Mesenchymal stem cell (in vitro differentiated cells and primary cell): ENCODE measurements around the gene LIM2.
A peak's percentile ranks its signal among the peaks of the same experiment; 100 is the strongest.
"Not testable (repeated sequence)": the region's sequence is repeated elsewhere in the genome, so short reads cannot be mapped to it uniquely, and the experiment has no call there.

ENCODE experiments used
- DNase-seq: peaks from one replicate; pipeline ENCODE4 v3.0.0-alpha.2; 2013
- H2AFZ ChIP-seq: one replicate; pipeline ENCODE4 v1.6.1; 2013; ENCODE audit warnings: low read depth, mild to moderate bottlenecking, control low read depth, inconsistent platforms, low read length, moderate library complexity
- H2AK5ac ChIP-seq: 2 replicates; pipeline ENCODE4 v1.6.1; 2013; ENCODE audit warnings: low read length, moderate library complexity, mild to moderate bottlenecking, inconsistent platforms; ENCODE audit not compliant: severe bottlenecking
- H2BK120ac ChIP-seq: one replicate; pipeline ENCODE4 v1.6.1; 2013; ENCODE audit warnings: low read depth, mild to moderate bottlenecking, inconsistent platforms, low read length, moderate library complexity
- H2BK12ac ChIP-seq, 2 experiments: one replicate each; pipeline ENCODE4 v1.6.1; 2013; ENCODE audit warnings: inconsistent platforms in 2 of 2, low read length in 2 of 2, mild to moderate bottlenecking in 2 of 2, moderate library complexity in 2 of 2, control low read depth in 1 of 2
- H2BK15ac ChIP-seq: one replicate; pipeline ENCODE4 v1.6.1; 2013; ENCODE audit warnings: mild to moderate bottlenecking, low read depth, inconsistent platforms; ENCODE audit not compliant: poor library complexity, severe bottlenecking
- H2BK5ac ChIP-seq: 2 replicates; pipeline ENCODE4 v1.6.1; 2013; ENCODE audit warnings: low read depth, mild to moderate bottlenecking, low read length, control low read depth, inconsistent platforms; ENCODE audit not compliant: poor library complexity, severe bottlenecking
- H3K14ac ChIP-seq, 2 experiments: one replicate each; pipeline ENCODE4 v1.6.1; 2013; ENCODE audit warnings: inconsistent platforms in 2 of 2, low read length in 2 of 2, control low read depth in 1 of 2, mild to moderate bottlenecking in 1 of 2, moderate library complexity in 1 of 2
- H3K18ac ChIP-seq, 2 experiments: one replicate each; pipeline ENCODE4 v1.6.1; 2013; ENCODE audit warnings: inconsistent platforms in 2 of 2, low read length in 2 of 2, control low read depth in 1 of 2, low read depth in 1 of 2, mild to moderate bottlenecking in 1 of 2
- H3K23ac ChIP-seq, 2 experiments: one replicate each; pipeline ENCODE4 v1.6.1; 2013; ENCODE audit warnings: inconsistent platforms in 2 of 2, low read length in 2 of 2, mild to moderate bottlenecking in 2 of 2, moderate library complexity in 2 of 2, control low read depth in 1 of 2
- H3K27ac ChIP-seq: 2 replicates; pipeline ENCODE4 v1.5.1; 2013; ENCODE audit warnings: mild to moderate bottlenecking, moderate library complexity, low read length, control low read depth, inconsistent platforms; ENCODE audit not compliant: poor library complexity, severe bottlenecking
- H3K27me3 ChIP-seq, 2 experiments: 2 replicates each; pipeline versions ENCODE4 v1.6.1 to v1.7.0; 2013; ENCODE audit warnings: low read length in 2 of 2, mild to moderate bottlenecking in 2 of 2, moderate library complexity in 2 of 2, control low read depth in 1 of 2, inconsistent platforms in 1 of 2; ENCODE audit not compliant: control insufficient read depth in 1 of 2, insufficient read depth in 1 of 2
- H3K36me3 ChIP-seq, 2 experiments: 2 replicates each; pipeline versions ENCODE4 v1.6.1 to v1.7.0; 2013; ENCODE audit warnings: low read length in 2 of 2, control low read depth in 1 of 2, inconsistent platforms in 1 of 2, low read depth in 1 of 2, mild to moderate bottlenecking in 1 of 2; ENCODE audit not compliant: insufficient read depth in 2 of 2, control insufficient read depth in 1 of 2
- H3K4ac ChIP-seq, 2 experiments: one replicate each; pipeline ENCODE4 v1.6.1; 2013; ENCODE audit warnings: inconsistent platforms in 2 of 2, low read length in 2 of 2, mild to moderate bottlenecking in 2 of 2, moderate library complexity in 2 of 2, control low read depth in 1 of 2, low read depth in 1 of 2
- H3K4me1 ChIP-seq: 2 replicates; pipeline ENCODE4 v1.6.1; 2013; ENCODE audit warnings: low read depth, low read length, control low read depth; ENCODE audit not compliant: control insufficient read depth, insufficient read depth
- H3K4me2 ChIP-seq: 2 replicates; pipeline ENCODE4 v1.6.1; 2013; ENCODE audit warnings: low read length, mild to moderate bottlenecking, inconsistent platforms; ENCODE audit not compliant: poor library complexity, severe bottlenecking
- H3K4me3 ChIP-seq, 2 experiments: 2 replicates each; pipeline versions ENCODE4 v1.5.1 to v1.7.0; 2013; ENCODE audit warnings: low read length in 2 of 2, mild to moderate bottlenecking in 2 of 2, control low read depth in 1 of 2, low read depth in 1 of 2; ENCODE audit not compliant: insufficient read depth in 1 of 2
- H3K79me1 ChIP-seq: replicated peaks from 2 replicates; pipeline ENCODE4 v1.6.1; 2013; ENCODE audit warnings: mild to moderate bottlenecking, control low read depth, low read length, inconsistent platforms; ENCODE audit not compliant: poor library complexity, severe bottlenecking
- H3K9ac ChIP-seq: 2 replicates; pipeline ENCODE4 v1.7.0; 2013; ENCODE audit warnings: mild to moderate bottlenecking, low read length, moderate library complexity
- H3K9me3 ChIP-seq: 2 replicates; pipeline ENCODE4 v1.7.0; 2013; ENCODE audit warnings: mild to moderate bottlenecking, low read length; ENCODE audit not compliant: control insufficient read depth
- H4K8ac ChIP-seq: one replicate; pipeline ENCODE4 v1.6.1; 2013; ENCODE audit warnings: inconsistent platforms, mild to moderate bottlenecking, low read length, moderate library complexity
- H4K91ac ChIP-seq: one replicate; pipeline ENCODE4 v1.6.1; 2013; ENCODE audit warnings: mild to moderate bottlenecking, low read length, inconsistent platforms
- WGBS: methylation state at CpG from one replicate; pipeline ENCODE4 v1.1.7; 2013; ENCODE audit warnings: mixed read lengths; 5-methylcytosine and 5-hydroxymethylcytosine counted together

Gene LIM2

DNA sequence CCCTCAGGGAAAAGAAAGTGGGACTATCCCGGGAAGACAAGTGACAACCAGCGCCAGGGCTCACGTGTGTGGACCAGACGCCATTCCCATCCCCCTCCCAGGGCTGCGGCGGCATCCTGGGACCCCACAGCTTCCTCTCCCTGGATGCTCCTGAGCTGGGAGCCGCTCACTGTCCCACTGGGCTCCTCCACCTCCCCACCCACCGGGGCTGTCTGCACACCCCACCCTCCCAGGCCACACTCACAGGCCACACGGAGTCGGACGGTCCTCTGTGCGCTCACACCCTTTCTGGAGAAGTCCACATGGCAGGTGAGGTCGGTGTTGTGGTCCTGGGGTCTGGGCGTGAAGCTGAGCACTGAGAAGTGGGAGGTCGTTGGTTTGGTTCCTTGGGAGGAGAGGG is 28.6 kb upstream of the LIM2 start:
- not testable (repeated sequence) for H4K91ac ChIP-seq, H3K79me1 ChIP-seq, H2BK5ac ChIP-seq, H3K18ac ChIP-seq, H3K4me1 ChIP-seq, H3K9ac ChIP-seq, H2BK120ac ChIP-seq, H3K4me2 ChIP-seq, H3K4me3 ChIP-seq, H3K36me3 ChIP-seq, DNase-seq, H4K8ac ChIP-seq, H3K4ac ChIP-seq, H2BK15ac ChIP-seq, H2AFZ ChIP-seq, H3K14ac ChIP-seq, H3K9me3 ChIP-seq, H3K27ac ChIP-seq, H2BK12ac ChIP-seq, H3K23ac ChIP-seq, H2AK5ac ChIP-seq
- H3K27me3 ChIP-seq: peaks cover 0 to 27% of the 10 kb centered on the region in 2 experiments
- WGBS: 75% methylated on average over 11 of the region's 15 CpGs

DNA sequence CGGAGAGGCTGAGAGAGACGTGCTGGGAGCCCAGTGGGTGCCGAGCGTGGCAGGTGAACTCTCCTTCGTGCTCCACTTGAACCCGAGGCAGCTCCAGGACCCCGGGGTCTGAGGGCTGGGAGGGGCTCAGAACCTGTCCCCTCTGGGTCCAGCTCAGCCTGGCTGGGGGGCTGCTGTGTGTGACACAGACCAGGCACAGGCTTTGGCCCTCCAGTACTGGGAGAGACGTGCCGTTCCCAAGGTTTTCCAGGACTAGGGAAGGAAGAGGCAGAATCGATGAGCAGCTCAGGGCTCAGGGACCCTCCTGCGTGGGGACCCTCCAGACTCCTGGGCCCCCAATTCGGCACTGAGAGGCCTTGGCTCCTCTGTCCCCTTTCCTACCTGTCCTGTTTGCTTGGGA is 27.4 kb upstream of the LIM2 start:
- Histone ChIP-seq H2AK5ac (no peak overlapping the region), H4K91ac (no peak overlapping the region)
- WGBS: 79% methylated on average over 12 of the region's 12 CpGs

DNA sequence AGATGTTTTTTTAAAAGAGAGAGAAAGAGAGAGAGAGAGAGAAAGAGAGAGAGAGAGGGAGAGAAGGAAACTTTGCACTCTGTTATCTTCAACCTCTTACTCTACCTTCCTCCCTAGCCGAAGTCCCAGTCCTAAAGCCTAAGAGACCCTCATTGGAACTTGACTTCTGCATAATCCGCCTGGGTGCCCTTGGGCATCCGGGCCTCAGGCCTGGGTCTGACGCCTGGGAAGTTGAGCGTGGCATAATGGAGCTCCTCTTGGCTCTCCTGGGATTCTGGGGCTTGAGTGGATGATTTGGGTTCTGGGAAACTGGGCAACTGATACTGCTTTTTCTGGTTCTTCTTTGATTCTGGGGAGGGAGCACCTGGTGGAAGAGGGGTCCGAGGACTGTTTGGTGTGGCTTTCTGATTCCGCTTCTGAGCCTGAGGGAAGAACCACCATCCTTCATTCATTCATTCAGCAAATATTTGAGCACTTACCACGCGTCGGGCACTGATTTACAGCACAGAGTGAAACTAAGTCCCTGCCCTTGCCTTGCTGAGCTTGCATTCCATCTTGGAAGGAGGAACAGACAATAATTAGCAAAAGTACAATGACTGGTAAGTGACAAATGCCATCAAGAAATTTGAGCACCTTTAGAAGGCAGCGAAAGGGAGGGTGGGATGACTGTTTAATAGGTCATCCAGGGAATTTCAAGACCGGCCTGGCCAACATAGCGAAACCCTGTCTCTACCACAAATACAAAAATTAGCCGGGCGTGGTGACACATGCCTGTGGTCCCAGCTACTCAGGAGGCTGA is 23.4 kb upstream of the LIM2 start:
- H3K27me3 ChIP-seq: peaks cover 0 to 24% of the 10 kb centered on the region in 2 experiments
- no peaks in the 10 kb centered on the region for H3K4me1 ChIP-seq
- no peak overlapping the region for H2BK120ac ChIP-seq
- H3K9me3 ChIP-seq: no peaks in the 10 kb centered on the region
- no peak overlapping the region for H3K4me2 ChIP-seq
- H3K4me3 ChIP-seq: no peak overlapping the region
- no peak overlapping the region for H2BK15ac ChIP-seq
- no peak overlapping the region for H2BK5ac ChIP-seq
- H3K18ac ChIP-seq: no peak overlapping the region
- no peak overlapping the region for H3K23ac ChIP-seq
- no peak overlapping the region for H2AK5ac ChIP-seq
- H3K14ac ChIP-seq: no peak overlapping the region
- H2AFZ ChIP-seq: no peak overlapping the region
- 86% methylated on average over 15 of the region's 15 CpGs for WGBS
- H3K9ac ChIP-seq: no peak overlapping the region
- H3K36me3 ChIP-seq: no peaks in the 10 kb centered on the region
- no peak for DNase-seq
- no peak overlapping the region for H4K8ac ChIP-seq
- no peak overlapping the region for H3K4ac ChIP-seq
- H2BK12ac ChIP-seq: no peak overlapping the region
- no peaks in the 10 kb centered on the region for H3K79me1 ChIP-seq
- H3K27ac ChIP-seq: no peak overlapping the region
- H4K91ac ChIP-seq: no peak overlapping the region

More for the DNA sequence above, 27.4 kb upstream of the LIM2 start:
- Histone ChIP-seq H3K4ac (no peak overlapping the region), H4K8ac (no peak overlapping the region), H3K36me3 (no peaks in the 10 kb centered on the region), H2BK5ac (no peak overlapping the region), H2BK120ac (no peak overlapping the region), H3K9ac (no peak overlapping the region), H3K4me1 (no peaks in the 10 kb centered on the region), H3K9me3 (no peaks in the 10 kb centered on the region), H3K27ac (no peak overlapping the region), H2BK15ac (no peak overlapping the region), H3K79me1 (no peaks in the 10 kb centered on the region), H3K4me3 (no peak overlapping the region), H2AFZ (no peak overlapping the region), H2BK12ac (no peak overlapping the region), H3K27me3 (peaks cover 0 to 26% of the 10 kb centered on the region in 2 experiments), H3K23ac (no peak overlapping the region), H3K14ac (no peak overlapping the region), H3K18ac (no peak overlapping the region), H3K4me2 (no peak overlapping the region)
- DNase-seq: no peak

DNA sequence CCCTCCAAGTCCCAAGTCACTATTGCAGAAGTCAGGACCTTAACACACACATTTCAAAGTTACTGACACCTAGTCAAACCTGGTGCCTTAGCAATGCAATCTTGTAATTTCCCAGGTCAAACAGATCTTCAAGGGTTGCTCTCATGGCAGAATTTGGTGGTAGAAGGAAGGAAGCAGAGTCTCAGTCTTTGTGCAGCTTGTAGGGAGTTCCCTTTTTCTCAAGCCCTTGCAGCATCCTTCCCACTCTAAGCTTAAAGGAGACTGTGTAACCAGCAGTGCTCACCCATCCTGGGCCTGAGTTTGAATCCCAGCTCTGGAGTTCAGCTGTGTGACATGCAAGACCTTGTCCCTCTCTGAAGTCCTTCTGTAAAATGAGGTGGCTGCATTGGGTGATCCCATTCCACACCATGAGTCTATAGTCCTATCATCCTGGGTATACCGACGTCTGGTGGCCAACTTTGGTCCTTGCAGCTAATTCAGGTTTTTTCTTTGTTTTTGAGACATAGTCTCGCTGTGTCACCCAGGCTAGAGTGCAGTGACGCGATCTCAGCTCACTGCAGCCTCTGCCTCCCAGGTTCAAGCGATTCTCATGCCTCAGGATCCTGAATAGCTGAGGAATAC is 19.8 kb upstream of the LIM2 start:
- no peak overlapping the region for H4K8ac ChIP-seq
- no peak overlapping the region for H2BK5ac ChIP-seq
- no peak overlapping the region for H3K18ac ChIP-seq
- peaks cover 10% of the 10 kb centered on the region for H3K9me3 ChIP-seq
- no peak overlapping the region for H3K23ac ChIP-seq
- no peak overlapping the region for H3K14ac ChIP-seq
- no peaks in the 10 kb centered on the region for H3K79me1 ChIP-seq
- H3K27ac ChIP-seq: no peak overlapping the region
- H2AFZ ChIP-seq: no peak overlapping the region
- no peak overlapping the region for H2BK15ac ChIP-seq
- H2BK12ac ChIP-seq: no peak overlapping the region
- H4K91ac ChIP-seq: no peak overlapping the region
- no peaks in the 10 kb centered on the region for H3K4me1 ChIP-seq
- no peak overlapping the region for H3K9ac ChIP-seq
- peak; percentile 21 for DNase-seq
- H2BK120ac ChIP-seq: no peak overlapping the region
- no peaks in the 10 kb centered on the region for H3K36me3 ChIP-seq
- H3K4ac ChIP-seq: no peak overlapping the region
- H3K4me2 ChIP-seq: no peak overlapping the region
- H3K27me3 ChIP-seq: peaks cover 0 to 13% of the 10 kb centered on the region in 2 experiments
- WGBS: 63% methylated on average over 6 of the region's 6 CpGs
- H2AK5ac ChIP-seq: no peak overlapping the region
- H3K4me3 ChIP-seq: no peak overlapping the region
